Measurements from ENCODE around the gene NKX2-3. TPM values are rescaled to one million over a fixed set of nuclear protein-coding genes. Genes with fewer than 3 reads are reported as not detected.

The NKX2-3 gene
- total and polyA plus RNA-seq, 2 donors from 2014 or later = not detected

GRCh38 chr10:99527526-99528493 is 4.9 kb upstream of the NKX2-3 start:
- Histone ChIP-seq H3K36me3 (ENCODE audit: control insufficient read depth in 2 of 3, insufficient read depth in 3 of 3, low read length in 3 of 3) (no peaks in the 10 kb centered on the region), H3K27me3 (ENCODE audit: control insufficient read depth, insufficient read depth, low read length) (peaks cover 90% of the 10 kb centered on the region), H3K27ac (ENCODE audit: low read depth in 2 of 2, low read length in 2 of 2) (no peak overlapping the region), H3K4me3 (ENCODE audit: low read length in 3 of 3) (no peak overlapping the region), H3K4me1 (ENCODE audit: control insufficient read depth in 2 of 3, insufficient read depth in 2 of 3, low read depth in 1 of 3, low read length in 3 of 3) (peaks cover 0 to 4% (median 0%) of the 10 kb centered on the region in 3 donors), H3K9ac (ENCODE audit: low read length in 3 of 3) (no peak overlapping the region), H3K9me3 (ENCODE audit: control insufficient read depth in 2 of 3, insufficient read depth in 1 of 3, low read length in 3 of 3) (no peaks in the 10 kb centered on the region)
- TF ChIP-seq CTCF (IDR thresholded peaks at IDR 0.05; ENCODE audit: borderline replicate concordance, extremely low read depth, insufficient read depth) = no peak
- no peak for FAIRE-seq
- intact Hi-C loops (cut with DNase I) = no loop called here
- peak in 2 of 5 donors; percentile 37 to 66 for DNase-seq

- Histone ChIP-seq H3K27ac (ENCODE audit: low read depth in 2 of 2, low read length in 2 of 2) (no peak overlapping the region), H3K4me1 (ENCODE audit: control insufficient read depth in 2 of 3, insufficient read depth in 2 of 3, low read depth in 1 of 3, low read length in 3 of 3) (peaks cover 0 to 4% (median 0%) of the 10 kb centered on the region in 3 donors), H3K9ac (ENCODE audit: low read length in 3 of 3) (no peak overlapping the region), H3K4me3 (ENCODE audit: low read length in 3 of 3) (no peak overlapping the region), H3K36me3 (ENCODE audit: control insufficient read depth in 2 of 3, insufficient read depth in 3 of 3, low read length in 3 of 3) (no peaks in the 10 kb centered on the region), H3K9me3 (ENCODE audit: control insufficient read depth in 2 of 3, insufficient read depth in 1 of 3, low read length in 3 of 3) (no peaks in the 10 kb centered on the region), H3K27me3 (ENCODE audit: control insufficient read depth, insufficient read depth, low read length) (peaks cover 92% of the 10 kb centered on the region)
- intact Hi-C loops (cut with DNase I) = no loop called here
- no peak for FAIRE-seq
- no peak for TF ChIP-seq CTCF (IDR thresholded peaks at IDR 0.05; ENCODE audit: borderline replicate concordance, extremely low read depth, insufficient read depth)
- peak in 1 of 5 donors; percentile 62 for DNase-seq
Observed at GRCh38 chr10:99528494-99529441, 4.0 kb upstream of the NKX2-3 start.

DNA sequence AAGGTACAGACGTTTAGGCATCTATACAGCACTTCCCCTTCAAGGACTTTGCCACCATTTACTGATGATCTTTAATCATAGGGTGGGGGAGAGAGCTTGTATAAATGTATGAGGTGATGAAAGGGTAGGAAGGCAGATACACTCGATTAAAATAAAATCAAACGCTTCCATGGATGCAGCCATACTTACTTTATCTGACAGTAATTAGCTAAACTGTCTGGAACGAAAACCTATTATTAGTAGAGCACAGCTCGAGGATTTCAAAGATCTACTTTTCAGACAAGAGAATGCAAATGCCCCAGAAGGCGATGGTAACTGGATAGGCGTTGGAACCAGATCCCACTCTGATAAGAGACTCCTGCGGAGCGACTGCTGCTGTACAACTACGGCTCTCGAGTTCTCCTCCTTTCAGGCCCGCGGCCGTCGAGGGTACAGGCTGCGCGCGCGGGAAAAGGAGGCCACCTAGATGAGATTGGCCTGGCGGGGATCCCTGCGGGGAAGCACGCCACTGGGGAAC is 3.1 kb upstream of the NKX2-3 start:
- DNase-seq = peak in 1 of 5 donors; percentile 54

More for the DNA sequence above, 3.1 kb upstream of the NKX2-3 start:
- Histone ChIP-seq H3K27me3 (ENCODE audit: control insufficient read depth, insufficient read depth, low read length) (peaks cover 92% of the 10 kb centered on the region), H3K4me1 (ENCODE audit: control insufficient read depth in 2 of 3, insufficient read depth in 2 of 3, low read depth in 1 of 3, low read length in 3 of 3) (peaks cover 0 to 4% (median 0%) of the 10 kb centered on the region in 3 donors), H3K27ac (ENCODE audit: low read depth in 2 of 2, low read length in 2 of 2) (no peak overlapping the region), H3K9ac (ENCODE audit: low read length in 3 of 3) (no peak overlapping the region), H3K4me3 (ENCODE audit: low read length in 3 of 3) (no peak overlapping the region), H3K36me3 (ENCODE audit: control insufficient read depth in 2 of 3, insufficient read depth in 3 of 3, low read length in 3 of 3) (no peaks in the 10 kb centered on the region), H3K9me3 (ENCODE audit: control insufficient read depth in 2 of 3, insufficient read depth in 1 of 3, low read length in 3 of 3) (no peaks in the 10 kb centered on the region)
- TF ChIP-seq CTCF (IDR thresholded peaks at IDR 0.05; ENCODE audit: borderline replicate concordance, extremely low read depth, insufficient read depth) = no peak
- no peak for FAIRE-seq
- intact Hi-C loops (cut with DNase I) = no loop called here
